ENCODE data around the gene TMEM51. TPM values are rescaled to one million over a fixed set of nuclear protein-coding genes. Genes with fewer than 3 reads are reported as not detected.

The TMEM51 gene
- polyA plus RNA-seq, 1 donor (not counting 4 experiments of a cell fraction or from before 2014, with no cell fraction given): 12.9 TPM

DNA sequence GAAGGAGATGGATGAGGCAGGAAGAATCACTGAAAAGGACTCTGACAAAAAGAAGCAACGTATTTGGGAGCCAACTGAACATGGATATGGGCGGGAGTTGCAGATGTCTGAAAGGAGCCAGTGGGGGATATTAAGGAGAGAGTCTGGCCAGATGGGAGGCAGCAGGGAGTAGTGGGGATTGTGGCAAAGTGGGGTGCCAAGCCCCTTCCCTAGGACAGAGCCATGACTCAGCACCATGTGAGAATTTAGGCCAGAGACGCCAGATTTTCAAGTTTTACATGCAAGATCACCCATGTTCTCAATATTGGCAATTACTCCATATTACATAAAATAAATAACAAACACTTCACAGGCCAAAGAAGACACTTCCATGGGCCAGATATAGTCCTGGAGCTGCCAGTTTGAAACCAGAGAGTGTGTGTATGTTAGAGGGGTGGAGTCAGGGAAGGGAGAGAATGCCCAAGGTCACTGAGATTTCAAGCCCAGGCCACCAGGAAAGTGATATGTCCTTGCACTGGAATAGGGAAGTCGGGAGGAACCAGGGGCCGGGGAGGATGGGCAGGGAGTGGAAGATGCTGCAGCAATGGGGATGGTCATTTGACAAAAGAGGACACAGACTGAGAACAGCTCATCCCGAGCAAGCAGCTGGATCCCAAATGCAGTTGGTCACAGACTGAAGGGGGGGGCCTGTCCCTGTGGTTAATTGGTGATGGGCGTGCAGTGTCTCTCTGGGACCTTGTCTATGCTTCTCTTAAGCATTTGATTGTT lies 23.5 kb downstream of the TMEM51 start:
- no peak overlapping the region for H2AFZ ChIP-seq (ENCODE audit: control insufficient read depth, low read length)

GRCh38 chr1:15177710-15178166 lies 24.2 kb downstream of the TMEM51 start:
- Histone ChIP-seq H3K79me2 (ENCODE audit: control insufficient read depth, insufficient read depth, low read length) (peaks cover 38% of the 10 kb centered on the region), H3K27me3 (ENCODE audit: control insufficient read depth, extremely low read depth, insufficient read depth, low read length) (no peaks in the 10 kb centered on the region), H3K9me3 (ENCODE audit: control insufficient read depth, low read depth, low read length) (no peaks in the 10 kb centered on the region), H3K4me3 (ENCODE audit: control insufficient read depth in 2 of 3, extremely low read depth in 1 of 3, insufficient read depth in 2 of 3, low read depth in 1 of 3, low read length in 3 of 3) (no peak overlapping the region), H2AFZ (ENCODE audit: control insufficient read depth, low read length) (no peak overlapping the region), H3K27ac (ENCODE audit: control insufficient read depth, insufficient read depth, low read length) (no peak overlapping the region), H4K20me1 (ENCODE audit: control insufficient read depth, extremely low read depth, insufficient read depth, low read length) (no peaks in the 10 kb centered on the region), H3K4me2 (ENCODE audit: control insufficient read depth, extremely low read depth, insufficient read depth, low read depth, low read length) (no peak overlapping the region), H3K4me1 (ENCODE audit: control insufficient read depth, extremely low read depth, insufficient read depth, low read length) (peaks cover 48% of the 10 kb centered on the region), H3K9me1 (ENCODE audit: control insufficient read depth, extremely low read depth, insufficient read depth, low read length) (peaks cover 2% of the 10 kb centered on the region), H3K9ac (ENCODE audit: control insufficient read depth, extremely low read depth, insufficient read depth, low read length) (no peak overlapping the region), H3K36me3 (ENCODE audit: control insufficient read depth in 2 of 2, extremely low read depth in 1 of 2, insufficient read depth in 2 of 2, low read length in 2 of 2) (peaks cover 0 to 1% of the 10 kb centered on the region in 2 experiments)
- TF ChIP-seq CTCF (optimal IDR thresholded peaks at IDR 0.05 in 1 of 3, IDR thresholded peaks at IDR 0.05 in 1 of 3, conservative IDR thresholded peaks at IDR 0.05 in 1 of 3; ENCODE audit: extremely low read depth in 1 of 3, insufficient read depth in 2 of 3, low read length in 3 of 3): no peak
- TF ChIP-seq EZH2 (IDR thresholded peaks at IDR 0.05; ENCODE audit: low read length): no peak
- DNase-seq (ENCODE audit: low read depth, low spot score) (no peak), FAIRE-seq (no peak)
- dilution Hi-C loops (cut with MboI; ENCODE audit: extremely low pct_ligation_motif_present, low sequenced_read_pairs): no loop called here

More for the DNA sequence above, 23.5 kb downstream of the TMEM51 start:
- Histone ChIP-seq H3K36me3 (ENCODE audit: control insufficient read depth in 2 of 2, extremely low read depth in 1 of 2, insufficient read depth in 2 of 2, low read length in 2 of 2) (no peaks in the 10 kb centered on the region), H3K27ac (ENCODE audit: control insufficient read depth, insufficient read depth, low read length) (no peak overlapping the region), H3K4me2 (ENCODE audit: control insufficient read depth, extremely low read depth, insufficient read depth, low read depth, low read length) (no peak overlapping the region), H3K9me3 (ENCODE audit: control insufficient read depth, low read depth, low read length) (no peaks in the 10 kb centered on the region), H4K20me1 (ENCODE audit: control insufficient read depth, extremely low read depth, insufficient read depth, low read length) (no peaks in the 10 kb centered on the region), H3K9me1 (ENCODE audit: control insufficient read depth, extremely low read depth, insufficient read depth, low read length) (peaks cover 2% of the 10 kb centered on the region), H3K79me2 (ENCODE audit: control insufficient read depth, insufficient read depth, low read length) (peaks cover 33% of the 10 kb centered on the region), H3K9ac (ENCODE audit: control insufficient read depth, extremely low read depth, insufficient read depth, low read length) (no peak overlapping the region), H3K4me3 (ENCODE audit: control insufficient read depth in 2 of 3, extremely low read depth in 1 of 3, insufficient read depth in 2 of 3, low read depth in 1 of 3, low read length in 3 of 3) (no peak overlapping the region), H3K4me1 (ENCODE audit: control insufficient read depth, extremely low read depth, insufficient read depth, low read length) (peaks cover 55% of the 10 kb centered on the region), H3K27me3 (ENCODE audit: control insufficient read depth, extremely low read depth, insufficient read depth, low read length) (no peaks in the 10 kb centered on the region)
- dilution Hi-C loops (cut with MboI; ENCODE audit: extremely low pct_ligation_motif_present, low sequenced_read_pairs): no loop called here
- no peak for DNase-seq (ENCODE audit: low read depth, low spot score)
- TF ChIP-seq CTCF (optimal IDR thresholded peaks at IDR 0.05 in 1 of 3, IDR thresholded peaks at IDR 0.05 in 1 of 3, conservative IDR thresholded peaks at IDR 0.05 in 1 of 3; ENCODE audit: extremely low read depth in 1 of 3, insufficient read depth in 2 of 3, low read length in 3 of 3) (no peak), EZH2 (IDR thresholded peaks at IDR 0.05; ENCODE audit: low read length) (no peak)
- FAIRE-seq: no peak

All from keratinocyte (primary cell).